ENCODE data around the gene NFXL1. TPM values are rescaled to one million over a fixed set of nuclear protein-coding genes. Genes with fewer than 3 reads are reported as not detected.

NFXL1 gene
- 8.9 and 10.1 TPM in 2 replicates for total RNA-seq

DNA sequence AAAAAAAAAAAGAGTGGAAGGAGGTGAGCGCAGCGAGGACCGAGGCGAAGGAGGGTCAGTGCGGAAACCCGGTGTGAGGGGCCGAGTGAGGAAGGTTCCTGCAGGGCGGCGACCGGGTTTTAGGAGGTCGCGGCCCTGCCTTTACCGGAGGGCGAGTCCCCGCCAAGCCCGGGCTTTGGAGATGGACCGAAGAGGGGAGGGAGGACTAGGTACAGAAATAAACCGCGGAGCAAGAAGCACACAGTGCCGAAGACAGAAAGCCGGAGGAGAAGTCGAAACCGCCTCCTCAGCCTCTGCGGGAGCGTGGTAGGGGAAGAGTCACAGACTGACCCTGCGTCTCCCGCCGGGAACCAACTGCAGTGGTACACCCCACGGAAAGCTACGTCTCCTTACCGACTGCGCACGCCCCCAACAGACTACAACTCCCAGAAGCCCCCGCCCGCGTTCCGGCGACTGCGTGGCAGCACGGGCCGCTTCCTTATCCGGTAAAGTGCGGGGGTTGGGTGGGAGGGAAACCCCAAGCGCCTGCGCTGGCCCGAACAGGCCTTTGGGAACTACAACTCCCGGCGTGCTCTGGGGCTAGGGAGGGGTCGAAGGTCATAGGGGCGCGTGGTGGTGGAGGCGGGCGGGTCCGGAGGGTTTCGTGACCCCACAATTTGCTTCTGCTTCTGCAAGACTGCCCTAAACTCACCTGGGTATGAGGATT lies at the start of gene NFXL1:
Gene NFXL1 (minus strand): TSS at position 364 of the 706 bp plus-strand sequence. CDS start 380 bp downstream, outside the sequence.

DNA sequence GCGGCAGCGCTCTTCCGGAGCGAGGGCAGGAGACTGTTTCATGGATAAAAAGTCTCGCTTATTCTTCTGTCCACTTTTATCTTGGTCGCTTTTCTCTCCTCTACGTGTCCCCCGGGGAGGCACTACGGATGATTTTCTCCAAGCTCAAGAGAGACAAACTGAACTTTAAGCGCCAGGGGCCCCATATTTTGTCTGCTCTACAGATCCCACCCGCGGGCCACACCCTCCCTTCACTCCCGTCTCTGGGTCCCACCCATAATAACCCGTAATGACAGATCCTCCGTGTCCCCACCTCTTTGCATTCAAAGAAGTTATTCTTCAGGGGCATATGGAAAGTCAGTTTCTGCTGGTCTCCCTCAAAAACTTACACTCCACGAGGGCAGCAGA lies 76.5 kb downstream of the NFXL1 start, which contains the start of gene CORIN:
Gene CORIN (minus strand): TSS at position 160 of the 387 bp plus-strand sequence. CDS start 118 bp downstream, at position 42.

Other genes starting within 250 kb of the NFXL1 start
- 1.7 and 2.4 TPM in 2 replicates for gene CORIN, start 76.5 kb downstream of the NFXL1 start, total RNA-seq
- 0.46 and 4.5 TPM in 2 replicates for gene CNGA1, start 102.1 kb upstream of the NFXL1 start, total RNA-seq
- 0.46 and 2.0 TPM in 2 replicates for gene NIPAL1, start 102.2 kb upstream of the NFXL1 start, total RNA-seq
- gene TXK, start 219.7 kb upstream of the NFXL1 start, total RNA-seq = 0.23 and 0.26 TPM in 2 replicates